H1 (cell line): ENCODE results near the gene SGCG. TPM values are rescaled to one million over a fixed set of nuclear protein-coding genes. Genes with fewer than 3 reads are reported as not detected.

Experiments used
- CHD1 ChIP-seq: IDR thresholded peaks from 2 replicates; pipeline ENCODE4 v1.6.1; 2012; ENCODE audit warnings: low read depth, low read length, improper control_type of control experiment
- KDM5A ChIP-seq: fragments of 200-600 bp; IDR thresholded peaks from 2 replicates; pipeline ENCODE4 v1.7.1; 2012; ENCODE audit warnings: mild to moderate bottlenecking, low read length, inconsistent platforms, mixed read lengths
- PHF8 ChIP-seq: fragments of 200-600 bp; sonication (generic); conservative IDR thresholded peaks from 2 replicates; pipeline ENCODE4 v1.7.1; 2012; ENCODE audit warnings: low read depth, mild to moderate bottlenecking, inconsistent platforms, low read length, moderate library complexity
- polyA plus RNA-seq, 7 experiments: library from polyadenylated mRNA; depleted of rRNA in 3 of 7; stranded (reverse) in 5 of 7; unstranded in 2 of 7; fragments of >200 nt in 5 of 7; fragments of 200-250 nt in 2 of 7; gene quantifications; 1 replicate in 5 of 7; 2 replicates in 1 of 7; 4 replicates in 1 of 7; pipeline versions ENCODE4 v1.2.1 to v1.2.3, GENCODE V29; 2011 to 2013; ENCODE audit warnings: missing spikeins in 2 of 7, mixed read lengths in 2 of 7
- total RNA-seq: library from RNA; stranded (reverse); fragmentation: NEBNext Ultra II Directional; extraction: Animal tissue kit (Norgen Biotek cat#: 25700); gene quantifications from 2 replicates; pipeline ENCODE4 v1.2.1, GENCODE V29; 2021

SGCG gene
- total and polyA plus RNA-seq, 2 of the 8 experiments (the other 6 are each of a cell fraction or from before 2014, with no cell fraction given) = 0.05 TPM; not detected in 1

DNA sequence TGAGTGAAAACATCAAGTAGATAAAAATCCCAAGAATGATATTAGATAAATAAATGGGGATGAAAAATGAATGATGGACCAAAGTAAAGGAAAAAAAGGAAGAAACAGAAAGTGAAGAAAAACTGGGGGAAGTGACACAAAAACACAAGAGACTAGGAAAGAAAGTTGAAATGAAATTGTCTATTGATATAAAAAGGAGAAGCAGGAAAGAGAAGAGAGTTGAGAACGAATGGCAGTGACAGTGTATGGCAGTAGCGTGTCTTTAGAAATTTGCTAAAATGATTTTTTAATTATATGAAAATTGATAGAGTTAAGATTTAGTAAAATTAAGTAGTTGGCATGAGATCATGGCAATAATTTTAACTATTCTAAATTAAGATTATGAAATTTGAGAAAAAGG, 36.3 kb upstream of the SGCG start (continued):
- no peak for TF ChIP-seq PHF8
- TF ChIP-seq CHD1 = no peak
- no peak for TF ChIP-seq KDM5A
- TF ChIP-seq, all 59 proteins: peak for 0
